GM12878 (cell line): Measurements from ENCODE around the gene CCDC184. TPM values are rescaled to one million over a fixed set of nuclear protein-coding genes. Genes with fewer than 3 reads are reported as not detected.

Experiments
- CBX5 ChIP-seq: sonication (generic); IDR thresholded peaks from 2 replicates; pipeline ENCODE4 v1.6.1; 2016; ENCODE audit warnings: low read depth, moderate library complexity, mild to moderate bottlenecking, inconsistent platforms
- CEBPZ ChIP-seq: fragments of 150-350 bp; IDR thresholded peaks from 2 replicates; pipeline ENCODE4 v1.6.1; 2016; ENCODE audit warnings: low read depth, low read length
- CTCF ChIP-seq, 3 experiments: IDR thresholded peaks in 2 of 3; conservative IDR thresholded peaks in 1 of 3; 2 replicates each; pipeline ENCODE4 v1.5.1; 2011; ENCODE audit warnings: low read depth in 3 of 3, low read length in 3 of 3, mild to moderate bottlenecking in 3 of 3, control low read depth in 2 of 3, moderate library complexity in 2 of 3, inconsistent platforms in 1 of 3, mixed read lengths in 1 of 3; ENCODE audit not compliant: control insufficient read depth in 2 of 3, insufficient read depth in 1 of 3; ENCODE audit errors: extremely low read depth in 1 of 3
- E2F8 ChIP-seq: fragments of 450-650 bp; IDR thresholded peaks from 2 replicates; pipeline ENCODE4 v1.6.1; 2018; ENCODE audit warnings: mild to moderate bottlenecking, low read depth, moderate library complexity; ENCODE audit not compliant: partially characterized antibody
- IKZF2 ChIP-seq, 2 experiments: fragments of 450-650 bp; IDR thresholded peaks; 2 replicates each; pipeline ENCODE4 v1.6.1; 2017; ENCODE audit warnings: mild to moderate bottlenecking in 2 of 2, moderate library complexity in 2 of 2
- JUNB ChIP-seq: IDR thresholded peaks from 2 replicates; pipeline ENCODE4 v1.6.1; 2016; ENCODE audit warnings: antibody characterized with exemption, mild to moderate bottlenecking
- KDM1A ChIP-seq: fragments of 200-600 bp; sonication (generic); IDR thresholded peaks from 2 replicates; pipeline ENCODE4 v1.6.1; 2016; ENCODE audit warnings: borderline replicate concordance
- RBBP5 ChIP-seq: fragments of 200-600 bp; sonication (generic); conservative IDR thresholded peaks from 2 replicates; pipeline ENCODE4 v1.6.1; 2016
- RUNX3 ChIP-seq: IDR thresholded peaks from 2 replicates; pipeline ENCODE4 v1.6.1; 2012; ENCODE audit warnings: low read length, inconsistent platforms
- SIX5 ChIP-seq: IDR thresholded peaks from 2 replicates; pipeline ENCODE4 v1.6.1; 2011; ENCODE audit warnings: mild to moderate bottlenecking, low read depth, low read length, moderate library complexity; ENCODE audit not compliant: severe bottlenecking
- ZBTB40 ChIP-seq: fragments of 450-650 bp; IDR thresholded peaks from 2 replicates; pipeline ENCODE4 v1.6.1; 2016; ENCODE audit warnings: mild to moderate bottlenecking, moderate library complexity, borderline replicate concordance
- polyA plus RNA-seq, 11 experiments: library from polyadenylated mRNA; depleted of rRNA in 4 of 11; unstranded in 6 of 11; stranded (reverse) in 5 of 11; fragments of >200 nt; fragmentation: Nextera tagmentation in 4 of 11; fragmentation: Illumina TruSeq in 1 of 11; extraction: Ambion mirVana in 4 of 11; extraction: Trizol in 1 of 11; gene quantifications; 1 replicate in 1 of 11; 2 replicates in 10 of 11; pipeline versions ENCODE4 v1.2.1 to v1.2.3, GENCODE V29; 2011 to 2016; ENCODE audit warnings: inconsistent platforms in 2 of 11, missing spikeins in 2 of 11, low read depth in 1 of 11
- total RNA-seq, 4 experiments: library from RNA; depleted of rRNA in 3 of 4; stranded (reverse); fragments of >200 nt in 3 of 4; fragmentation: Illumina TruSeq in 1 of 4; extraction: Trizol in 1 of 4; gene quantifications; 2 replicates each; pipeline versions ENCODE4 v1.2.1 to v1.2.3, GENCODE V29; 2013 to 2021
- TF ChIP-seq, protein P1 (sequence below): fragments of 450-650 bp; IDR thresholded peaks from 2 replicates; pipeline ENCODE4 v1.6.1; 2014; ENCODE audit warnings: mild to moderate bottlenecking
- TF ChIP-seq, protein P2 (sequence below): IDR thresholded peaks from 2 replicates; pipeline ENCODE4 v1.6.1; 2012; ENCODE audit warnings: low read depth, low read length, improper control_type of control experiment

CCDC184 gene
- total and polyA plus RNA-seq, 10 of the 15 experiments (the other 5 are each of a cell fraction or from before 2014, with no cell fraction given) = not detected

GRCh38 chr12:48157018-48157888, 26.2 kb upstream of the CCDC184 start, which contains the start of gene ASB8 (continued):
- TF ChIP-seq E2F8 = no peak
- TF ChIP-seq CTCF (IDR thresholded peaks at IDR 0.05 in 2 of 3, conservative IDR thresholded peaks at IDR 0.05 in 1 of 3; ENCODE audit: control insufficient read depth in 2 of 3, extremely low read depth in 1 of 3, insufficient read depth in 1 of 3, low read depth in 3 of 3, low read length in 3 of 3) = peak; percentile 31 to 58 (median 58); a peak in 5 of 6 replicates
- TF ChIP-seq CBX5 = no peak
- TF ChIP-seq RUNX3 = no peak
- TF ChIP-seq ZBTB40 = peak; percentile 92
- TF ChIP-seq JUNB = no peak
- TF ChIP-seq KDM1A = no peak
- TF ChIP-seq SIX5 = no peak
- TF ChIP-seq, protein P1, sequence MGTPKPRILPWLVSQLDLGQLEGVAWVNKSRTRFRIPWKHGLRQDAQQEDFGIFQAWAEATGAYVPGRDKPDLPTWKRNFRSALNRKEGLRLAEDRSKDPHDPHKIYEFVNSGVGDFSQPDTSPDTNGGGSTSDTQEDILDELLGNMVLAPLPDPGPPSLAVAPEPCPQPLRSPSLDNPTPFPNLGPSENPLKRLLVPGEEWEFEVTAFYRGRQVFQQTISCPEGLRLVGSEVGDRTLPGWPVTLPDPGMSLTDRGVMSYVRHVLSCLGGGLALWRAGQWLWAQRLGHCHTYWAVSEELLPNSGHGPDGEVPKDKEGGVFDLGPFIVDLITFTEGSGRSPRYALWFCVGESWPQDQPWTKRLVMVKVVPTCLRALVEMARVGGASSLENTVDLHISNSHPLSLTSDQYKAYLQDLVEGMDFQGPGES = no peak
- TF ChIP-seq RBBP5 = no peak
- no peak for TF ChIP-seq CEBPZ
- TF ChIP-seq, protein P2, sequence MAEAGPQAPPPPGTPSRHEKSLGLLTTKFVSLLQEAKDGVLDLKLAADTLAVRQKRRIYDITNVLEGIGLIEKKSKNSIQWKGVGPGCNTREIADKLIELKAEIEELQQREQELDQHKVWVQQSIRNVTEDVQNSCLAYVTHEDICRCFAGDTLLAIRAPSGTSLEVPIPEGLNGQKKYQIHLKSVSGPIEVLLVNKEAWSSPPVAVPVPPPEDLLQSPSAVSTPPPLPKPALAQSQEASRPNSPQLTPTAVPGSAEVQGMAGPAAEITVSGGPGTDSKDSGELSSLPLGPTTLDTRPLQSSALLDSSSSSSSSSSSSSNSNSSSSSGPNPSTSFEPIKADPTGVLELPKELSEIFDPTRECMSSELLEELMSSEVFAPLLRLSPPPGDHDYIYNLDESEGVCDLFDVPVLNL = no peak
- TF ChIP-seq IKZF2 (IDR thresholded peaks at IDR 0.05) = peak in 1 of 2 experiments; percentile 41; a peak in 1 of 4 replicates
